GM08714 (cell line): ENCODE data around the gene CLASRP.

Experiments used
- H3K4me3 ChIP-seq: fragments of 200-500 bp; sonication (Bioruptor generic); 2 replicates; pipeline ENCODE4 v1.5.1; 2014; ENCODE audit warnings: mild to moderate bottlenecking, low read length, inconsistent platforms
- ZNF274 ChIP-seq: IDR thresholded peaks from 2 replicates; pipeline ENCODE4 v1.6.1; 2012; ENCODE audit warnings: mild to moderate bottlenecking, low read depth, low read length

The CLASRP gene

DNA sequence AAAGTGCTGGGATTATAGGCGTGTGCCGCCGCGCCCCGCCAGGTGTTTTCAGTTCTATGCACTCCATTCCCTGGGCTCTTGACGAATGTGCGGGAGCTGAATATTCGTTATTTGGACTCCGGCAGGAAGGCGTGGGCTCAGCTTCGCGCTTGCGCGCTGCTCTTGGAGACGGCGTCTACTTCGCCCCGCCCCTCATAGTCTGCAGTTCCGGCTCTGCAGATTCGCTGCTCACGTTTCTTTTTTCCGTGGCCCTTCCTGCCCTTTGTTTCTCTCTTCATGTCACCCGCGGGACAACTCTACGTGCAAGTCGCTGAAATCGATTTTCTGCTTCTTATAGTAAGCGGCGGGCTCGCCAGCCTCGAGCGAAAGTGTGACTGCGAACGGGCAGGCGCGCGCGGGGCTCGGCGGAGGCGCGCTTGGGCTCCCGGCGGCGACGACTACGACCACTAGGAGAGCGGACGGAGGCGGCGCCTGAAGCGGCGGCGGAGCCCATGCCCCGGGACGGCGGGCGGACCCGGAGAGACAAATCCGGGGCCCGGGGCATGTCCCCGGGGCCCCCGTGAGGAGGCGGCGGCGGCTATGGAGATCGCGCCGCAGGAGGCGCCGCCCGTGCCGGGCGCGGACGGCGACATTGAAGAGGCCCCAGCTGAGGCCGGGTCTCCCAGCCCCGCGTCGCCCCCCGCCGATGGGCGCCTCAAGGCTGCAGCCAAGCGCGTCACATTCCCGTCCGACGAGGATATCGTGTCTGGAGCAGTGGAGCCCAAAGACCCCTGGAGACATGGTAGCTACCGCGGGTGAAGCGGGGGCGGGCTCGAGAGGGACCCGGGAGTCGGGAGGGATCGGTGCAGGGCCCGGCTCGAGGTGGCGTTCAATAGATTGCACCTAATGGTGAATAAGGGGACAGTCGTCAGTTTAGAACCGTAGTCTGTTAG lies 54.2 kb downstream of the CLASRP start, which contains the start of gene PPP1R37:
Gene PPP1R37 (plus strand): TSS at position 433 of the 932 bp plus-strand sequence. CDS start 147 bp downstream, at position 580.
- no peak for TF ChIP-seq ZNF274
- peak within 1 kb of the TSS; percentile 91 for H3K4me3 ChIP-seq

DNA sequence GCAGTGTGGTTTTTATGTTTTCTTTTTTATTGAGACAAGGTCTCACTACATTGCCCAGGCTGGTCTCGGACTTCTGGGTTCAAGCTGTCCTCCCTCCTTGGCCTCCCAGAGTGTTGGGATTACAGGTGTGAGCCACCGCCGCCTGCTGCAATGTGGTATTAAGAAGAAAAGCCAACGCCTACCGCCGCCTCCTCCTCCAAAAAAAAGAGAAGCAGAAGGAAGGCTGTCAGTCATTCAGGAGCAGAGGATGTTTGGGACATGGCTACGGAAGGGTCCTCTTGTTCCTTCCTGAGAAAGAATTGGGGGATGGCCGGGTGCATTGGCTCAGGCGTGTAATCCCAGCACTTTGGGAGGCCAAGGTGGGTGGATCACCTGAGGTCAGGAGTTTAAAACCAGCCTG lies 55.3 kb downstream of the CLASRP start:
- TF ChIP-seq ZNF274 = no peak
- H3K4me3 ChIP-seq = peak overlapping the region; percentile 91

DNA sequence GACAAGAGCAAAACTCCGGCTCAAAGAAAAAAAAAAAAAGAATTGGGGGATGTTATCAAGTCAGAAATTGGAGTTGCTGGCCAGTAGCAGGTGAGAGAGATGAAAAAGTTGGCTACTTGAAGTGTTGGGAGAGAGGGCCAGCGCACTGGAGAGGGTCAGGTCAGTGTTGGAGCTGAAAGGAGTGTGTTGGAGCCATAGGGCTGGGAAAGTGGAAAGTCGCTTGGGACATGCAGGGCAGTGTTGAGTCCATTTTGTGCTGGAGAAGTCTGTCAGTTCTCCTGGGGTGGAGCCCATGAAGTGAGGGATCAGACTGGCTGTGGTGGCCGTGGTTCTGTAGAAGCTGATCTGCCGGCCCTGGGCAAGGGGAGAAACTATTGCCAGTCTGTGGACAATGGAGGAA lies 55.9 kb downstream of the CLASRP start:
- H3K4me3 ChIP-seq = no peak overlapping the region; the same call in 1 of the 2 replicates
- no peak for TF ChIP-seq ZNF274

DNA sequence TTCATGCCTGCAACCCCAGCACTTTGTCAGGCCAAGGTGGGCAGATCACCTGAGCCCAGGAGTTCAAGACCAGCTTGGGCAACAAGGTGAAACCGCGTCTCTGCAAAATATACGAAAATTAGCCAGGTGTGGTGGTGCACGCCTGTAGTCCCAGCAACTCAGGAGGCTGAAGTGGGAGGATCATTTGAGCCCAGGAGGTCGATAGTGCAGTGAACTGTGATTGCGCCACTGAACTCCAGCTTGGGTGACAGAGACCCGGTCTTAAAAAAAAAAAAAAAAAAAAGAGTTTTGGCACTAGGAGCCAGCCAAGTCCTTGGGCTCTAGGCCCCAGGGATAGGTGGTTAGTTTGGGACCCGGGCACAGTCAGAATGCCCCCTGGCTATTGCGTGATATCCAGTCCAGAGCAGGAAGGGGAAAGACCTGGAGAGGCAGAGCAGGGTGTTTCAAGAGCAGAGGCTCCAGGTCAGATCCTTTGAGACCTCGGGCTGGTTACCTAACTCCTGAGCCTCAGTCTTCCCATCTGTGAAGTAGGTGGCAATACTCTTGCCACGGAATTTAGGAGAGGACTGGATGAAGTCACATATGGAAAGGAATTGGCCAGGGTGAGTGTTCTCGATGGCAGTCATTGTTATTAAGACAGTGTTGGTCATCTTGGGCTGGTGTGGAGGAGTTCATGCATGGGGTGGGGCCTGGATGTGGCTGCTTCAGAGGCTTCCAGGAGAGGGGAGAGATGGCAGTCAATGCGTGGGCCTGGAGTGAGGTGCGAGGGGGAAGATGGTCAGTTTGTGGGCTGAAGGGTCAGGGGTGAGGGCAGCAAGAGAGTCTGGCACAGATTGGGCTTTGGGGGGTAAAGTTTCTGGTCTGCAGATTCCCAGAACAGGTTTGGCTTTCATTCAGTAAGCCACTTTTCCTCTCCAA lies 56.9 kb downstream of the CLASRP start:
- no peak overlapping the region for H3K4me3 ChIP-seq
- TF ChIP-seq ZNF274 = no peak

DNA sequence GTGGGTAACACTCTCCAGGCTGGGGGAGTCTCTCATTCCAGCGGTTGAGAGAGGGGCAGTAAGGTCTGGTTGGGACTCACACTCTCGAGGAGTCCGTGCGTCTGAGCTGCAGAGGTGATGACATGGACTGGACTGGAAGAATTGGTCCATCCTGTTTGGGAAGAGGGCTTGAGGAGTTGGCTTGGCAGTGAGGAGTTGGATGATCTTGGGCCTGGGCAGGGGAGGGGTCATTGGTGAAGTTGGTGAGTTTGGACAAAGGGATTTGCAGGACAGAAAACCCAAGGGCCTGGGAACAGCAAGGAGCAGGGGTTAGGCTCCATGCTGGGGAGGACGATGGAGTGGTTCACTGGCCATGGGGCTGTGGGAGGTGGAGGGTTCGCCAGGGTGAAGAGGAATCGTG lies 57.9 kb downstream of the CLASRP start:
- H3K4me3 ChIP-seq = no peak overlapping the region
- TF ChIP-seq ZNF274 = no peak

DNA sequence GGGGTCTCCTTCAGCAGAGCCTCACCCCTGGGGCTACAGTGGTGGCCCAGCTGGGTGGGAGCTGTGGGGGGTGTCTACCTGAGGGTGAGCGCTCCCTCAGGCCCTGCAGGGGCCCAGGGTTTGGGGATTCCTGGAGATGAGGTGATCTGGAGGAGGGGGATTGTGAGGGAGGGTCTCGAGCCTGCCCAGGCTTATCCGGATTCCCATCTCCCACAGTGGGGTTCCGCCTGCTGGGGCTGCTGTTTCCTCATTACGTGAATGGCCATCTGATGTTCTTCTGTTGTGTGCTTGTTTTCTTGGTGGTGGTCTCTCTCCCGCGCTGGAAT lies 58.6 kb downstream of the CLASRP start:
- no peak for TF ChIP-seq ZNF274

DNA sequence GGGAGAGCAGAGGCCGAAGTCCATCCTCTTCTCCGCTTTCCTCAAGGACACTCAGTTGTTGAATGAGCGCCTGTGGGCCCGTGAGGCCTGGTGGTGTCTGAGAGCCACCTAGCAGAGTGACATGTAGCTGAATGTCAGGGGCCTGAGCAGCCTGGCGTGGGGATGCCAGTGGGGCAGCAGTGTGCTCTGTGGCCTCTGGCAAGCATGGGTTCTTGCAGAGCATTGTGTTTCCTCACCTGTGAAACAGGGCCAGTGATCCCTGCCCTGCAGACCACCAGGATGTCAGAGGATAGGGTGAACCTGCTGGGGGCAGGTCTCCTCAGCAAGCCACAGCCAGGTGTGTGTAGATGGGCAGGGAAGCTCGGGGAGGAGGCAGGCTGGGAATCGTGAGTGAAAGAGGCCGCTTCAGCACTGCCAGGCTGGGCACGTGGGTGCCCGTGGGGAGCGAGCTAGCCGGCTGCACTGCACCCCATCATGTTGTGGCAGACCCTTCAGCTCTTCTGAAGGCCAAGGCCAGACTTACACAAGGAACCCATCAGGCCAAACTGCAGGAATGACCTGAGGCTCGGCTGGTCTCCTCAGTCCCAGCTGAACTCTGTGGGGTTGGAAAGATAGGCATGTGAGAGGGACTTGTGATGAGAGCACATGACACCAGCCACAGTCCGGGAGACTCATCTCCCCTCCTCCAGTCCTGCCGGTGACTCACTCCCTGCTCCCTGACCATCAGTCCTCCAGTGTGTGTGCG lies 59.1 kb downstream of the CLASRP start:
- TF ChIP-seq ZNF274 = no peak
- no peak overlapping the region for H3K4me3 ChIP-seq

More for the DNA sequence above, 58.6 kb downstream of the CLASRP start:
- no peak overlapping the region for H3K4me3 ChIP-seq

DNA sequence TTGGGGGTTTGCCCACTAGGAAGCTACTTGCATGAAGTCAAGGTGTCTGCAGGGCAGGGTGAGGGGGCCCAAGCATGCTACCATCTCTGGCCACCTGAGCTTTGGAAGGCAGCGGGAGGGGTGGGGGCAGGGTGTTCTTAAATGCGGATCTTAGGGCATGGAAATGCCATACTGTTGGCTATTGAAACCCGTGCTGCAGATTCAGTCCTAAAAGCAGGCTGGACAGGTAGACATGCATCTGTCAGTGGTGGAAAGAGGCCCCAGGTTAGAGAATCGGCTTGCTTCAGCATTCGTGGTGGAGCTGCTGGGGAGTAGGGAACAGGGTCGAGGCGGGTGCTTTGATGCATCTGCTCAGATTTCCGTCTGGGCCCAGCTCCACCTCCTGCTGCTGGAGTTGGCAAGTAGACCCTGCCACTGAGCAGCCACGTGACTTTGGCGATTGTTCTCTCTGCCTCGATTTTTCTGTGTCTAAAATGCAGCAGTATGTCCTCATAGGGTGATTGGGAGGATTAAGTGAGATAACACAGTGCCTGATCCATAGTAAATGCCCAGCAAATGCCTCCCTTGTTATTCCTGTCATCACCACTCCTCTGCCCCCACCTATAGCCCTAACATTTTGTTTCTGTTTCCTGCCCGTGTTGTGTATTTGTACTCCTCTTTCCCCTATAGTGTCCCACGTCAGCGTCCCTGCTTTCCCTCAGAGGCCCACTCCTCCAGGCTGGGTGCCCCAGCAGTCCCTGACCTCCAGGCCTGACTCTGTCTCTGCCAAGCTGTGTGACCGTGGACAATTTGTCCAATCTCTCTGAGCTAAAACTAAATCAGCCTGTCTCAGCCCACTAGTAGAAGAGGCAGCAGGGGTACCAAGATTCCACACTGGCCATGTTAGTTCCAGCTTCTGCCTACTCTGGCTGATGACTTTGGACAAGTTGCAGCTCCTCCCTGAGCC lies 59.9 kb downstream of the CLASRP start:
- no peak overlapping the region for H3K4me3 ChIP-seq
- TF ChIP-seq ZNF274 = no peak

DNA sequence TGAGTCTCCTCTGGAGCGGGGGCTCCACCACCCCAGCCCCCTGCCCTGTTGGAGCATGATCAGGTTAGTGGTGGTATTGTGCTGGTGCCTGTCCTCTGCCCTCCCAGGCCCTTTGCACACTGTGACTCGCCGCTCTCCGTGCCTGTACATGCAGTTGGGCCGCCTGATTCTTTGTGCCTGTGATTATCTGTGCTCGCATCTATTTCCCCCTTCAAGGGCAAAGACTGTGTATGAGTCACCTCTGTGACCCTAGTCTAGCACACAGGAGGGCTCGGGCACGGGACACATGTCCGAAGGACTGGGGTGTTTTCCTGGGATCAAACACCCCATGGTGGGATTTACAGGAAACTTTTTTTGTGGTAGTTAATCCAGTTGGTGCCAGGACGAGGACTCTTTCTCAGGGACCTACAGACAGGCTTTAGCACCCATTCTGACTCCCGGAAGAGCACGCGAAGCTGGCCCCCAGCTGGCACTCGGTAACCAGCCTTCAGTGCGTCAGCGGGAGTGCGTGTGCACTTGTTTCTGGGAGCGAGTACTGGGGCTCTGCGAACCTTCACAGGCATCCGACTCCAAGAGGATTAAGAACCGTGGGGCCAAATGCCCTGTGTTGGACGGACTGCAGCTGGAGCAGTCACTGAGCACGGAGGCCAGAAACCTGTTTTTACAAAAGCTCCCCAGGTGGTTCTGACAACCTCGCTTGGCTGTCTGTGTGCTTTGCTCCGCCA lies 60.8 kb downstream of the CLASRP start:
- H3K4me3 ChIP-seq = no peak overlapping the region

DNA sequence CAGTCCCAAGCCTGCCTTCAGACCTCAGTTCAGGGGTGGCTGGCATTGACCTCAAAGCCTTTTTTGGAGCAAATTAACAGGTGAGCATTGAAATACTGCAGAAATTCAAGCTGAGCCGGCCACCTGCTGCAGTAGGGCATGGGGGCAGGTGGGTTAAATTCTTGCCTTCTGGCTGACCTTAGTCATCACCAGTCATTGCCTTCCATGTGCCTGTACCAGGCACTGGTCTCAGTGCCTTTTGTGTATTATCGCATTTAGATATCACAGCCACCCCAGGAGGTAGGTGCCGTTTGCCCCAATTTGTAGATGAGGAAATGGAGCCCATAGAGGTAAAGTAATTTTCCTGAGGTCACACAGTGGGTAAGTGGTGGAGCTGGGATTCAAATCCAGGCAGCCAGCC lies 61.4 kb downstream of the CLASRP start:
- no peak for TF ChIP-seq ZNF274
- H3K4me3 ChIP-seq = no peak overlapping the region

More for the DNA sequence above, 60.8 kb downstream of the CLASRP start:
- no peak for TF ChIP-seq ZNF274

DNA sequence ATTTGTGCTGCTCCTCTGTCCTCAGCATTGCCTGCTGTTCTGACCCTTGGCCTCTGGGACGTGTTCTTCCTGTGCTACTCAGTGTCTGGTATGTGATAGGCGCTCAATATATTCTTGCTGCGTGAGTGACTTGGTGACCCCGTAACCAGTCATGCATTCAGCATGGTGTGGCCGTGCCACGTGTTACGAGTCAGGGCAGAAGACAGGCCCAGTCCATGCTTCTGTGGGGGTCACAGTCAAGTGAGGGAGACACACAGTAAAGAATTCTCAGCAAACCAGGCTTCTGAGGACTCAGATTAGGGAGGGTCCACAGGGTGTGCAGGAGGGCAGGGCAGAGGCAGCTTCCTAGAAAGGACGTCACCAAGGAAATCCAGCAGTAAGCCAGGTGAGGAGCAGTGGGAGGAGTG lies 62.0 kb downstream of the CLASRP start:
- no peak for TF ChIP-seq ZNF274
- no peak overlapping the region for H3K4me3 ChIP-seq

DNA sequence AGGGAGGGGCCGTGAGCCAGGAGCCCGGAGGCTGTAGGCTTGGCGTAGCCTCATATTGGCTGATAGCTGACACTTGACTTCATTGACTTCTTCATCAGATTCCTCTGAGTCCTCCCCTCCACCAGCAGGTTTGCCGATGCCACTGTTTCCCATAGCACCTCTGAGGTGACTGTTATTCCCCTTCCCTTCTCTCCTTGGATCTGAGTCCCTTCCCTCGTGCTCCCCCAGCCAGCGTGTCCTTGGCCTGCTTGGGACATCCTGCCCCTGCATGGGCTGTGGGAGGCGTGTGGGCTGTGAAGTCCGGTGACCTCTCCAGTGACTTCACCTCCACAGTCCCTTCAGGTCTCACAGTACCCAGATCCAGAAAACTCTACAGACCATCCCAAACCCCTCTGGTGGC lies 63.0 kb downstream of the CLASRP start:
- no peak for TF ChIP-seq ZNF274

DNA sequence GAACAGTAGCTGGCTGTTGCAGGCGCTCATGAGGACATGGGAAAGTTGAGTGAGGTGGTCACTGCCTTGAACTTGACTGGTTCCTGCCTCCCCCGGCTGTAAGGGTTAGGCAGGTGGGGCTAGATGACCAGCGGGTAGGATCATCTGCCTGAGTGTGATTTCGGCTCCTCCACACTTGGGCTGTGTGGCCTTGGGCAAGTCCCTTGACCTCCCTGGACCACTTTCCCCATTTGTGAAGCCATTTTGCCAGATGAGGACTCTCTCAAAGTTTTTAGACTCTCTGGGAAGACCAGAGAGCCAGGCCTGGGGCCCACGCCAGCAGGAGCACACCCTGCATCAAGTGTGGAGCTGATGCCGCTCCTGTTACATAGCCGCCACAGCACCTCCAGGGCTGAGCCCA lies 63.6 kb downstream of the CLASRP start:
- H3K4me3 ChIP-seq = no peak overlapping the region

More for the DNA sequence above, 63.0 kb downstream of the CLASRP start:
- H3K4me3 ChIP-seq = no peak overlapping the region

More for the DNA sequence above, 63.6 kb downstream of the CLASRP start:
- no peak for TF ChIP-seq ZNF274
